ENCODE results near the gene KIF2C. TPM values are rescaled to one million over a fixed set of nuclear protein-coding genes. Genes with fewer than 3 reads are reported as not detected.

KIF2C gene
- total and polyA plus RNA-seq, 2 of the 4 experiments (the other 2 are of a cell fraction) = 31.6 to 45.0 TPM

GRCh38 chr1:44757420-44757819, 17.8 kb downstream of the KIF2C start:
- POLR2A ChIA-PET (ENCODE audit: unreplicated experiment) = no interaction called here

More at GRCh38 chr1:44757420-44757819, 17.8 kb downstream of the KIF2C start:
- H3K4me1 ChIP-seq (ENCODE audit: control insufficient read depth, insufficient read depth, low read length) = no peaks in the 10 kb centered on the region
- no peak overlapping the region for H4K91ac ChIP-seq (ENCODE audit: insufficient read depth, low read depth, low read length)
- H2AFZ ChIP-seq (replicated peaks; ENCODE audit: low read length, poor library complexity) = no peak overlapping the region
- TF ChIP-seq FOS (IDR thresholded peaks at IDR 0.05; ENCODE audit: low read depth, low read length) (no peak), NFE2L2 (IDR thresholded peaks at IDR 0.05; ENCODE audit: low read depth, low read length) (no peak), RFX5 (IDR thresholded peaks at IDR 0.05; ENCODE audit: low read depth, low read length) (no peak), MXI1 (IDR thresholded peaks at IDR 0.05; ENCODE audit: borderline replicate concordance, low read depth, low read length) (no peak), ELK1 (IDR thresholded peaks at IDR 0.05; ENCODE audit: borderline replicate concordance, low read depth, low read length) (no peak), RAD21 (IDR thresholded peaks at IDR 0.05; ENCODE audit: low read length) (no peak), RCOR1 (IDR thresholded peaks at IDR 0.05; ENCODE audit: insufficient replicate concordance, low read length) (no peak), CHD1 (IDR thresholded peaks at IDR 0.05; ENCODE audit: low read depth, low read length) (no peak), POLR2A (IDR thresholded peaks at IDR 0.05; ENCODE audit: low read depth, low read length) (no peak), BHLHE40 (IDR thresholded peaks at IDR 0.05; ENCODE audit: low read depth, low read length) (no peak), CEBPB (IDR thresholded peaks at IDR 0.05; ENCODE audit: low read depth, low read length) (no peak), MAZ (IDR thresholded peaks at IDR 0.05; ENCODE audit: borderline replicate concordance, low read depth, low read length) (no peak), USF2 (IDR thresholded peaks at IDR 0.05; ENCODE audit: low read depth, low read length) (no peak)
- no peaks in the 10 kb centered on the region for H3K9me1 ChIP-seq (ENCODE audit: insufficient read depth, low read length)
- ATAC-seq (ENCODE audit: low read depth) = no peak
- no peaks in the 10 kb centered on the region for H3K9me3 ChIP-seq (ENCODE audit: control insufficient read depth, insufficient read depth, low read length)
- 100% methylated on average over 1 of the region's 2 CpGs; no CpG with 5 or more reads in 1 of the 2 experiments for WGBS, 2 experiments (ENCODE audit: extremely low coverage in 2 of 2, insufficient read length in 1 of 2)
- H3K14ac ChIP-seq (replicated peaks; ENCODE audit: low read depth, low read length) = no peak overlapping the region
- H3K4me3 ChIP-seq (ENCODE audit: insufficient read depth, low read depth, low read length) = no peak overlapping the region
- DNase-seq = no peak
- H3K4me2 ChIP-seq (ENCODE audit: low read depth, low read length) = no peak overlapping the region
- H4K5ac ChIP-seq (ENCODE audit: low read depth, low read length) = no peak overlapping the region
- H2AK9ac ChIP-seq (replicated peaks; ENCODE audit: low read depth, low read length, poor library complexity) = no peak overlapping the region
- in situ Hi-C loops (cut with MboI; ENCODE audit: low sequenced_read_pairs) = no loop called here
- no peak overlapping the region for H3K18ac ChIP-seq (ENCODE audit: low read depth, low read length)
- BruUV-seq (replicated peaks) = no TSS peak
- H2BK15ac ChIP-seq (ENCODE audit: low read depth, low read length) = no peak overlapping the region
- H2AK5ac ChIP-seq (ENCODE audit: low read depth, low read length) = no peak overlapping the region
- no peak overlapping the region for H4K8ac ChIP-seq (ENCODE audit: low read depth in 2 of 2, low read length in 2 of 2)
- no peak overlapping the region for H3K23ac ChIP-seq (ENCODE audit: low read depth, low read length)
- CTCF ChIA-PET = no interaction called here
- H3K79me1 ChIP-seq (ENCODE audit: low read depth in 1 of 2, low read length in 2 of 2) = peaks cover 13 to 15% of the 10 kb centered on the region in 2 experiments
- H3K27ac ChIP-seq (ENCODE audit: insufficient read depth, low read length) = no peak overlapping the region
- H2BK5ac ChIP-seq (ENCODE audit: low read depth, low read length, poor library complexity, severe bottlenecking) = no peak overlapping the region
- H3K9ac ChIP-seq (ENCODE audit: low read depth, low read length) = no peak overlapping the region
- H2BK20ac ChIP-seq (ENCODE audit: low read depth, low read length) = no peak overlapping the region
- H3K27me3 ChIP-seq (ENCODE audit: control insufficient read depth, insufficient read depth, low read length) = no peaks in the 10 kb centered on the region
- H2BK120ac ChIP-seq (ENCODE audit: low read depth, low read length) = no peak overlapping the region
- dilution Hi-C loops (cut with HindIII; ENCODE audit: low sequenced_read_pairs, unreplicated experiment) = no loop called here
- H3K4ac ChIP-seq (ENCODE audit: low read depth, low read length) = no peak overlapping the region
- H3K56ac ChIP-seq (ENCODE audit: extremely low read depth, insufficient read depth, low read length) = no peak overlapping the region
- H3K36me3 ChIP-seq (ENCODE audit: control insufficient read depth, insufficient read depth, low read length) = peaks cover 34% of the 10 kb centered on the region
- no peaks in the 10 kb centered on the region for H4K20me1 ChIP-seq (ENCODE audit: insufficient read depth, low read length)
- intact Hi-C loops (cut with micrococcal nuclease) = no loop called here

All from IMR-90 (cell line).